ENCODE data around the gene CRYBG2. TPM values are rescaled to one million over a fixed set of nuclear protein-coding genes. Genes with fewer than 3 reads are reported as not detected.

CRYBG2 gene
- total and polyA plus RNA-seq, 2 of the 13 experiments (the other 11 are each of a cell fraction or from before 2014, with no cell fraction given), result 1.3 to 2.9 TPM

GRCh38 chr1:26351590-26352337 lies 2.2 kb downstream of the CRYBG2 start (continued):
- TF ChIP-seq ARID3A (IDR thresholded peaks at IDR 0.05; ENCODE audit: low read depth, low read length) (0 out of 2 replicates have a peak, but pooled peaks have one; percentile 19), ZIK1 (CRISPR knock-in tag; IDR thresholded peaks at IDR 0.05; ENCODE audit: borderline replicate concordance, low read depth) (no peak), PHF5A (CRISPR knock-in tag; IDR thresholded peaks at IDR 0.05; ENCODE audit: low read depth, unreplicated experiment) (no peak), ZNF687 (CRISPR knock-in tag; IDR thresholded peaks at IDR 0.05) (peak; percentile 76), CHD2 (IDR thresholded peaks at IDR 0.05; ENCODE audit: low read depth, low read length) (no peak), SMAD9 (CRISPR knock-in tag; IDR thresholded peaks at IDR 0.05) (no peak), TEF (CRISPR knock-in tag; IDR thresholded peaks at IDR 0.05) (no peak), ZC3H4 (CRISPR knock-in tag; IDR thresholded peaks at IDR 0.05; ENCODE audit: borderline replicate concordance) (peak; percentile 1; the same call in 1 of the 2 replicates), ZFP91 (CRISPR knock-in tag; IDR thresholded peaks at IDR 0.05; ENCODE audit: borderline replicate concordance) (no peak; the same call in 1 of the 2 replicates), KLF15 (CRISPR knock-in tag; IDR thresholded peaks at IDR 0.05; ENCODE audit: borderline replicate concordance) (no peak), NR2C2 (CRISPR knock-in tag; IDR thresholded peaks at IDR 0.05; ENCODE audit: borderline replicate concordance) (peak; percentile 84), SOX13 (IDR thresholded peaks at IDR 0.05) (peak; percentile 71; the same call in 1 of the 2 replicates), SOX13 (CRISPR knock-in tag; conservative IDR thresholded peaks at IDR 0.05 in 1 of 2, IDR thresholded peaks at IDR 0.05 in 1 of 2) (peak in 1 of 2 experiments; percentile 89; a peak in 2 of 4 replicates), THYN1 (CRISPR knock-in tag; IDR thresholded peaks at IDR 0.05; ENCODE audit: borderline replicate concordance, low read depth) (no peak), TEAD3 (CRISPR knock-in tag; optimal IDR thresholded peaks at IDR 0.05; ENCODE audit: borderline replicate concordance) (peak; percentile 98), FIP1L1 (IDR thresholded peaks at IDR 0.05; ENCODE audit: borderline replicate concordance, insufficient read depth, low read depth, low read length) (no peak)
